ENCODE results near the gene KLHL35.

Gene KLHL35, protein sequence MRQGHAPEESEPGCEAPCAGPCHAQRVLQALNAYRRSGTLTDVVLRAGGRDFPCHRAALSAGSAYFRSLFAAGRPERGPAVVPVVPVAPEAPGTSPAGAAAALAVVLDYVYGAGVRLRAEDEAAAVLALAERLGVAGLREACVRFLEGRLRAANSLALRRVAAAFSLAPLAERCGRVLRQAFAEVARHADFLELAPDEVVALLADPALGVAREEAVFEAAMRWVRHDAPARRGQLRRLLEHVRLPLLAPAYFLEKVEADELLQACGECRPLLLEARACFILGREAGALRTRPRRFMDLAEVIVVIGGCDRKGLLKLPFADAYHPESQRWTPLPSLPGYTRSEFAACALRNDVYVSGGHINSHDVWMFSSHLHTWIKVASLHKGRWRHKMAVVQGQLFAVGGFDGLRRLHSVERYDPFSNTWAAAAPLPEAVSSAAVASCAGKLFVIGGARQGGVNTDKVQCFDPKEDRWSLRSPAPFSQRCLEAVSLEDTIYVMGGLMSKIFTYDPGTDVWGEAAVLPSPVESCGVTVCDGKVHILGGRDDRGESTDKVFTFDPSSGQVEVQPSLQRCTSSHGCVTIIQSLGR

DNA sequence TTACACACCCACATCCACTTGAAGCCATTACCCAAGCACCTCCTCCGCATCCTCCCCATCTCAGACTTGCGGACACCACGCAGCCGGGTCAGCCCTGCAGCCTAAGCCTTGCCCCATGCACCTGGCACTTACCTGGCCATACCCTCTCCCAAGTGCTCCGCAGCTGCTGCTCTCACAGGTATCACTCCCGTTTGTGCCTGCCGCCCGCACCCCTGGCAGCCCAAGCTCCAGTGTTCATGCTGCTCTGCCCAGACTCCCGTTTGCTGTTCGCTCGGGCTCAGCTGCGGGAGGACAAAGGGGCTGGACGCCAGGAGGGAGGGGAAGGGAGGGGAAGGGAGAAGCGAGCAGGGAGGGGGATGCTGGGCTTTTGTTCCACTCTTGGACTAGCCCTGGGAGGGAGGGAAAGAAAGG lies at the start of gene KLHL35:
Gene KLHL35 (minus strand): TSS at position 293 of the 411 bp plus-strand sequence. CDS start 2,574 bp downstream, outside the sequence.
- Histone ChIP-seq H3F3A (ENCODE audit: control insufficient read depth, insufficient read depth) (no peaks in the 10 kb centered on the region), H3K9me3 (ENCODE audit: control insufficient read depth, insufficient read depth, low read length) (no peaks in the 10 kb centered on the region), H3K27ac (ENCODE audit: low read depth, low read length) (no peak within 1 kb of the TSS), H3K79me2 (ENCODE audit: control insufficient read depth, low read length) (no peaks in the 10 kb centered on the region), H4K20me1 (ENCODE audit: control insufficient read depth, insufficient read depth, low read depth, low read length) (no peaks in the 10 kb centered on the region; the same call in 1 of the 2 replicates), H3K9me2 (replicated peaks; ENCODE audit: control insufficient read depth, low read length) (no peaks in the 10 kb centered on the region), H3K4me2 (ENCODE audit: low read length) (no peak within 1 kb of the TSS), H3K4me3 (ENCODE audit: low read length) (no peak within 1 kb of the TSS), H3K36me3 (ENCODE audit: control insufficient read depth, low read length) (no peaks in the 10 kb centered on the region), H3K27me3 (ENCODE audit: control insufficient read depth, low read length) (peaks cover 8% of the 10 kb centered on the region; the same call in 1 of the 2 replicates), H3K4me1 (ENCODE audit: control insufficient read depth, low read length) (no peaks in the 10 kb centered on the region)
- TF ChIP-seq CTCF (IDR thresholded peaks at IDR 0.05; ENCODE audit: low read depth, low read length, poor library complexity, severe bottlenecking) (no peak), EZH2phosphoT487 (IDR thresholded peaks at IDR 0.05; ENCODE audit: borderline replicate concordance, low read length) (no peak)

DNA sequence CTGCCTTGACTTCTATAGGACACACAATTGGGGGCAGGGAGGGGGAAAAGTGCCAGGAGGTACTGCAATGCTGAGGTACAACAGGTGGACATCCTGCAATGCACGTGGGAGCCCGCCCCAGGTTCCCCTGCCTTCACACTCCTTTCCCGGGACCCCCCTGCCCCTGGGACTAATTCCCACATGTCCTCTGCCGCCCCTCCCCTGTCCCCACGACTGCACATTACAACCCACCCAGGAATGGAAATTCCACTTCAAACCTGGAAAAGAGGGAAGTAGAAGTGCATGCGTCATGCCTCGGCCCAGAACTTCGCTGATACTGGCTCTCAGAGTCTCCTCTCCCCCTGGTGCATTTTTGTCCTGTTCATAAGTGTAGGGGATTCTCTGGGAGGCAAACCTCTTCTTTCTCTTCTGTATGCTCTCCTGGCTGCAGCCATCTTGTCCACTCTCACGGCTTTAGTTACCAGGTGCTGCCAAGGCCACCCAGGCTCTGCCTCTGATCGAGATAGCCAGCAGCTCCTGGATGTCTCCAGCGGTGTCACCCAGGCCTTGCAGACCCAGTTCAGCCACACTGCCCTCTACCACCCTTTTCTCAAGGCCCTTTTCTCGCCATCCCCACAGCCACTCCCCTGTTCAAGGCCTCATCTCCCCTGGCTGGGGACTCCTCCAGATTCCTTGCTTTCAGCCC lies 49.1 kb upstream of the KLHL35 start:
- peaks cover 12% of the 10 kb centered on the region for H3K4me1 ChIP-seq (ENCODE audit: control insufficient read depth, low read length)

DNA sequence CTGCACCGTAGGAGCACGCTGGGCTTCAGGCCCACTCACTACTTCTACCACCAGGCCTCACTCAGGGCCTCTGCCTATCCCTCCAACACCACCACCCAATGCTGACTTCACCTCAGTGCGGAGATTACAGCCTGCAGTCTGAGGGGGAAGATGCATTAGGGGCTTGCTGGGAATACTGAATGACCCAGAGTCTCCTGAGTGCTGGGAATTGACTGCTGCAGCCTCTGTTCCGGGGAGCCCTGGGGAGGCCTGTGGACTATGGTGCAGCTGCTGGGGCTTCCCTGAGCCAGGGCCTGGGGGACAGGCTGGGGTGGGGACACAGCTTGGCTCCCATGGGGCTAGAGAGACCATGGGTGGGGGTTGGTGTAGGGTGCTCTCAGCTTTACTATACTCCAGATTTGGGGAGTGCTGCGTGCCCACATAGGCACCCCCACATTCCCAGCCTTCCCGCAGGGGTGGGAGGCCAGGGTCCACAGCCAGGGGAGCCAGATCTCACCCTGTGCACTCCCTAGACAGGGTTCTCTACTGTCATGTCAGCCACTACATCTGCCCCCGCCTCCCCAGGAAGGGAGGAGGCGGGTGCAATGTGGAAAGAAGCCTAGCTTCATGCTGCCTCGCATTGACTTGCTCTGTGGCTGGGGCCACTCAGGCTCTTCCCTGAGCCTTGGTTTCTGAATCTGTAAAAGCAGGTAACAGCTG lies 48.4 kb upstream of the KLHL35 start:
- Histone ChIP-seq H3K9me3 (ENCODE audit: control insufficient read depth, insufficient read depth, low read length) (no peaks in the 10 kb centered on the region), H3K36me3 (ENCODE audit: control insufficient read depth, low read length) (no peaks in the 10 kb centered on the region), H3K4me1 (ENCODE audit: control insufficient read depth, low read length) (peaks cover 12% of the 10 kb centered on the region), H3K27me3 (ENCODE audit: control insufficient read depth, low read length) (no peaks in the 10 kb centered on the region), H3F3A (ENCODE audit: control insufficient read depth, insufficient read depth) (no peaks in the 10 kb centered on the region), H3K9me2 (replicated peaks; ENCODE audit: control insufficient read depth, low read length) (no peaks in the 10 kb centered on the region), H3K79me2 (ENCODE audit: control insufficient read depth, low read length) (no peaks in the 10 kb centered on the region), H4K20me1 (ENCODE audit: control insufficient read depth, insufficient read depth, low read depth, low read length) (no peaks in the 10 kb centered on the region), H3K4me2 (ENCODE audit: low read length) (no peak overlapping the region), H3K4me3 (ENCODE audit: low read length) (no peak overlapping the region), H3K27ac (ENCODE audit: low read depth, low read length) (no peak overlapping the region)
- TF ChIP-seq CTCF (IDR thresholded peaks at IDR 0.05; ENCODE audit: low read depth, low read length, poor library complexity, severe bottlenecking) (no peak), EZH2phosphoT487 (IDR thresholded peaks at IDR 0.05; ENCODE audit: borderline replicate concordance, low read length) (no peak)

More for the DNA sequence above, 49.1 kb upstream of the KLHL35 start:
- TF ChIP-seq CTCF (IDR thresholded peaks at IDR 0.05; ENCODE audit: low read depth, low read length, poor library complexity, severe bottlenecking) (no peak), EZH2phosphoT487 (IDR thresholded peaks at IDR 0.05; ENCODE audit: borderline replicate concordance, low read length) (no peak)
- Histone ChIP-seq H4K20me1 (ENCODE audit: control insufficient read depth, insufficient read depth, low read depth, low read length) (no peaks in the 10 kb centered on the region), H3K79me2 (ENCODE audit: control insufficient read depth, low read length) (no peaks in the 10 kb centered on the region), H3K27ac (ENCODE audit: low read depth, low read length) (no peak overlapping the region), H3K4me3 (ENCODE audit: low read length) (no peak overlapping the region), H3K4me2 (ENCODE audit: low read length) (no peak overlapping the region), H3K36me3 (ENCODE audit: control insufficient read depth, low read length) (no peaks in the 10 kb centered on the region), H3F3A (ENCODE audit: control insufficient read depth, insufficient read depth) (no peaks in the 10 kb centered on the region), H3K9me3 (ENCODE audit: control insufficient read depth, insufficient read depth, low read length) (no peaks in the 10 kb centered on the region), H3K27me3 (ENCODE audit: control insufficient read depth, low read length) (no peaks in the 10 kb centered on the region), H3K9me2 (replicated peaks; ENCODE audit: control insufficient read depth, low read length) (no peaks in the 10 kb centered on the region)
